CD4-positive, alpha-beta T cell (primary cell): ENCODE results near the gene ZBTB49. TPM values are rescaled to one million over a fixed set of nuclear protein-coding genes. Genes with fewer than 3 reads are reported as not detected.

ENCODE experiments used
- ATAC-seq: fragments of 200-7000 bp; cut with Tn5 transposase; one replicate; pipeline ENCODE4 v1.10.0; 2022; ENCODE audit warnings: mild to moderate bottlenecking; ENCODE audit not compliant: poor library complexity
- CTCF ChIA-PET: fragments of 350-600 bp; sonication (Branson Sonifier 250); formaldehyde crosslinking; loops from one replicate; lab custom pipeline; 2021; ENCODE audit warnings: antibody characterized with exemption, inconsistent platforms; lab: Charles Lee
- POLR2A ChIA-PET: fragments of 350-600 bp; sonication (Branson Sonifier 250); formaldehyde crosslinking; loops from one replicate; lab custom pipeline; 2021; ENCODE audit warnings: antibody characterized with exemption, inconsistent platforms; lab: Charles Lee
- DNase-seq, 14 experiments: peaks; one replicate each; pipeline ENCODE4 v3.0.0-alpha.2; 2013 to 2020; ENCODE audit warnings: mixed read lengths in 2 of 14
- H3K27ac ChIP-seq, 2 donors: one replicate each; pipeline versions ENCODE4 v1.5.1 to v1.7.0; 2013; ENCODE audit warnings: low read length in 2 of 2, low read depth in 1 of 2, mild to moderate bottlenecking in 1 of 2
- H3K27me3 ChIP-seq, 2 experiments: 1 replicate in 1 of 2; 2 replicates in 1 of 2; pipeline versions ENCODE4 v1.6.1 to v1.7.0; 2013; ENCODE audit warnings: low read length in 2 of 2, control low read depth in 1 of 2, mild to moderate bottlenecking in 1 of 2, moderate library complexity in 1 of 2; ENCODE audit not compliant: insufficient read depth in 2 of 2, control insufficient read depth in 1 of 2
- H3K36me3 ChIP-seq: one replicate; pipeline ENCODE4 v1.6.1; 2013; ENCODE audit warnings: low read length, control low read depth; ENCODE audit not compliant: insufficient read depth
- H3K4me1 ChIP-seq: one replicate; pipeline ENCODE4 v1.6.1; 2013; ENCODE audit warnings: low read length, control low read depth; ENCODE audit not compliant: insufficient read depth
- H3K4me3 ChIP-seq: one replicate; pipeline ENCODE4 v1.5.1; 2013; ENCODE audit warnings: mild to moderate bottlenecking, low read length, moderate library complexity
- H3K9me3 ChIP-seq, 2 experiments: 1 replicate in 1 of 2; 2 replicates in 1 of 2; pipeline versions ENCODE4 v1.6.1 to v1.7.0; 2013; ENCODE audit warnings: low read length in 2 of 2, mild to moderate bottlenecking in 2 of 2, control low read depth in 1 of 2, moderate library complexity in 1 of 2; ENCODE audit not compliant: control insufficient read depth in 1 of 2, insufficient read depth in 1 of 2
- H3K27ac Mint-ChIP-seq: one replicate; pipeline ENCODE4 v1.8.0; 2020; ENCODE audit warnings: mixed read lengths
- H3K27me3 Mint-ChIP-seq: one replicate; pipeline ENCODE4 v1.8.0; 2021; ENCODE audit warnings: mixed read lengths
- H3K36me3 Mint-ChIP-seq: one replicate; pipeline ENCODE4 v1.8.0; 2021; ENCODE audit warnings: low read depth, mixed read lengths
- H3K4me1 Mint-ChIP-seq: one replicate; pipeline ENCODE4 v1.8.0; 2021; ENCODE audit warnings: low read depth, mixed read lengths
- H3K4me3 Mint-ChIP-seq: one replicate; pipeline ENCODE4 v1.8.0; 2020; ENCODE audit warnings: mild to moderate bottlenecking, mixed read lengths
- H3K9me3 Mint-ChIP-seq: one replicate; pipeline ENCODE4 v1.8.0; 2020; ENCODE audit warnings: mixed read lengths
- intact Hi-C, 2 experiments: fragments of 100-400 bp; cut with DNase I in 1 of 2; cut with micrococcal nuclease in 1 of 2; formaldehyde crosslinking; loops; one replicate each; pipeline versions ENCODE4 v1.15.1 to v1.9.0; 2023 to 2025; cut with DNase I, micrococcal nuclease
- total RNA-seq, 174 experiments: library from RNA in 2 of 174; stranded (reverse) in 2 of 174; gene quantifications; one replicate each; pipeline ENCODE4 v1.2.3 and lab custom pipeline; 2021 to 2026
- TF ChIP-seq, protein P1 (sequence below): fragments of 200-600 bp; IDR thresholded peaks from one replicate; pipeline ENCODE4 v1.8.0; 2022; ENCODE audit warnings: antibody characterized with exemption, mild to moderate bottlenecking

The ZBTB49 gene
- total RNA-seq, 2 experiments from 2014 or later: 6.6 to 8.8 TPM

DNA sequence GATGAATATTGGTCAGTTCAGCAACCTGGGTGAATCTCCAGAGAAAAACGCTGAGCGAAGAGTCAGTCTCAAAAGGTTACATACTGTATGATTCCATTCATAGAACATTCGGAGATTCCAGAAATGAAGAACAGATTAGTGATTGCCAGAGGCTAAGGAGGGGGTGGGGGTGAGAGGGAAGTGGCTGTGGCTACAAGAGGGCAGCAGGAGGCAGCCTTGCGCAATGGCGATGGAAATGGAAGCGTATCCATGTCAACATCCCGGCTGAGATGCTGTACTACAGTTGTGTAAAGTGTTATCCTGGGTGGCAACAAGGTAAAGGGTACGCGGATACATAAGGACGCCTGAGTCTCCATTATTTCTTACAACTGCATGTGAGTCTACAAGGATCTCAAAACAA is 18.1 kb upstream of the ZBTB49 start:
- intact Hi-C loops: no loop called here
- TF ChIP-seq, protein P1, sequence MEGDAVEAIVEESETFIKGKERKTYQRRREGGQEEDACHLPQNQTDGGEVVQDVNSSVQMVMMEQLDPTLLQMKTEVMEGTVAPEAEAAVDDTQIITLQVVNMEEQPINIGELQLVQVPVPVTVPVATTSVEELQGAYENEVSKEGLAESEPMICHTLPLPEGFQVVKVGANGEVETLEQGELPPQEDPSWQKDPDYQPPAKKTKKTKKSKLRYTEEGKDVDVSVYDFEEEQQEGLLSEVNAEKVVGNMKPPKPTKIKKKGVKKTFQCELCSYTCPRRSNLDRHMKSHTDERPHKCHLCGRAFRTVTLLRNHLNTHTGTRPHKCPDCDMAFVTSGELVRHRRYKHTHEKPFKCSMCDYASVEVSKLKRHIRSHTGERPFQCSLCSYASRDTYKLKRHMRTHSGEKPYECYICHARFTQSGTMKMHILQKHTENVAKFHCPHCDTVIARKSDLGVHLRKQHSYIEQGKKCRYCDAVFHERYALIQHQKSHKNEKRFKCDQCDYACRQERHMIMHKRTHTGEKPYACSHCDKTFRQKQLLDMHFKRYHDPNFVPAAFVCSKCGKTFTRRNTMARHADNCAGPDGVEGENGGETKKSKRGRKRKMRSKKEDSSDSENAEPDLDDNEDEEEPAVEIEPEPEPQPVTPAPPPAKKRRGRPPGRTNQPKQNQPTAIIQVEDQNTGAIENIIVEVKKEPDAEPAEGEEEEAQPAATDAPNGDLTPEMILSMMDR: no peak
- no peak overlapping the region for H3K27ac ChIP-seq
- ChIA-PET POLR2A (no interaction called here), CTCF (interaction anchor here (0.6 kb wide), 1 partner anchor 20 kb away, joined by 3 read pairs; no protein-coding TSS in a partner anchor)
- peaks cover 51% of the 10 kb centered on the region for H3K36me3 ChIP-seq
- no peak for ATAC-seq
- Mint-ChIP-seq H3K27ac (no peak overlapping the region), H3K36me3 (peaks cover 81% of the 10 kb centered on the region), H3K27me3 (no peaks in the 10 kb centered on the region), H3K9me3 (no peaks in the 10 kb centered on the region), H3K4me3 (no peak overlapping the region), H3K4me1 (peaks cover 13% of the 10 kb centered on the region)
- peaks cover 43% of the 10 kb centered on the region for H3K4me1 ChIP-seq
- H3K9me3 ChIP-seq: no peaks in the 10 kb centered on the region
- no peak for DNase-seq
- no peaks in the 10 kb centered on the region for H3K27me3 ChIP-seq
- H3K4me3 ChIP-seq: no peak overlapping the region

DNA sequence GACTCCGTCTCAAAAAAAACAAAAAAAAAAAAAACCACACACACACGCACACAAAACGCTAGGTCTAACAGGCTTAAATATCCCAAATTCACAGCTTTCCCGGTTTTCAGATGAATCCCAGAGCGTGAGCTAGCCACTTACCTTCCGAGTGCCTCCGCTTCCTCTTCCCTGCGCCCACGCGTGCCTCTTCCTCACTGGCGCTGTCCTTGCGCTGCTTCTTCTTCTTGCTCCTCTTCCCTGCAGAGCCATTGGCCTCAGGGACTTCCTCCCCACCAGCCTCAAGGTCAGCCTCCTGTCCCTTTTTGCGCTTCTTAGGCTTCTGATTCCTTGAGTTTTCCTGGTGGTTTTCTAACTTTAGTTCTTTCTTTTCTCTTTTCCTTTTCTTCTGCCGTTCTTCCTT is 15.8 kb upstream of the ZBTB49 start:
- H3K27me3 Mint-ChIP-seq: no peaks in the 10 kb centered on the region
- no peaks in the 10 kb centered on the region for H3K9me3 ChIP-seq
- H3K27me3 ChIP-seq: no peaks in the 10 kb centered on the region
- DNase-seq (no peak), ATAC-seq (no peak)
- peaks cover 84% of the 10 kb centered on the region for H3K36me3 Mint-ChIP-seq
- TF ChIP-seq, protein P1: no peak
- no peak overlapping the region for H3K27ac Mint-ChIP-seq
- no peak overlapping the region for H3K4me3 ChIP-seq
- peaks cover 26% of the 10 kb centered on the region for H3K4me1 ChIP-seq
- intact Hi-C loops: no loop called here
- H3K36me3 ChIP-seq: peaks cover 70% of the 10 kb centered on the region
- no peak overlapping the region for H3K4me3 Mint-ChIP-seq
- H3K27ac ChIP-seq: no peak overlapping the region
- CTCF ChIA-PET: no interaction called here
- H3K4me1 Mint-ChIP-seq: peaks cover 7% of the 10 kb centered on the region
- POLR2A ChIA-PET: interaction anchor here (0.6 kb wide), 1 partner anchor 26 kb away, joined by 3 read pairs; no protein-coding TSS in a partner anchor
- H3K9me3 Mint-ChIP-seq: no peaks in the 10 kb centered on the region

DNA sequence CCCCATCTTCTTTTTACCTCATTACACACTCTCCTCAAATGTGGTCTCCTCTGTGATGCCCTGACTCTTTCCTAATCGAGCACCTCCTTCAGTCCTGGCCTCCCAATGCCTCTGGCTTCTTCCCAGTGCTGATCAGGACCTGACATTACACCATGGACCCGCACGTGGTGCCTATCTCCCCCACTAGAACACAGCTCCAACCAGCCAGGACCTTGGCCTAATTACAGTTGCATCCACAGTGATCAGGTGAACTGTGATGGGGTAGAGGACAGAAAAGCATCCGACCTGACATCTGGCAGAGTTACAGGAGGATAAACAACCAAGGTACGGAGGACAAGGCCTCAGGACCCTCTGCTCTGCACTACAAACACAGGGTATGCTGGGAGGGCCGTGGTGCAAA is 12.5 kb upstream of the ZBTB49 start:
- H3K9me3 ChIP-seq: no peaks in the 10 kb centered on the region
- H3K4me1 ChIP-seq: peaks cover 4% of the 10 kb centered on the region
- Mint-ChIP-seq H3K36me3 (peaks cover 84% of the 10 kb centered on the region), H3K4me3 (no peak overlapping the region), H3K9me3 (no peaks in the 10 kb centered on the region), H3K27ac (no peak overlapping the region), H3K27me3 (no peaks in the 10 kb centered on the region), H3K4me1 (no peaks in the 10 kb centered on the region)
- DNase-seq (no peak), ATAC-seq (no peak)
- TF ChIP-seq, protein P1: no peak
- intact Hi-C loops: no loop called here
- peaks cover 83% of the 10 kb centered on the region for H3K36me3 ChIP-seq
- no peak overlapping the region for H3K4me3 ChIP-seq
- H3K27ac ChIP-seq: no peak overlapping the region
- POLR2A ChIA-PET: no interaction called here
- no peaks in the 10 kb centered on the region for H3K27me3 ChIP-seq
- CTCF ChIA-PET: no interaction called here
